Epithelial cell of proximal tubule (primary cell): Measurements from ENCODE around the gene RSPH9. TPM values are rescaled to one million over a fixed set of nuclear protein-coding genes. Genes with fewer than 3 reads are reported as not detected.

Source experiments
- DNase-seq: peaks from one replicate; pipeline ENCODE4 v3.0.0-alpha.2; 2011; ENCODE audit warnings: low read depth
- H3K4me3 ChIP-seq: 2 replicates; pipeline ENCODE4 v1.5.1; 2011; ENCODE audit warnings: low read depth, mild to moderate bottlenecking, low read length
- CTCF ChIP-seq: conservative IDR thresholded peaks from 2 replicates; pipeline ENCODE4 v1.5.1; 2012; ENCODE audit warnings: low read depth, mild to moderate bottlenecking, low read length
- total RNA-seq: library from RNA; depleted of rRNA; stranded (reverse); fragments of >200 nt; gene quantifications from 2 replicates; pipeline ENCODE4 v1.2.3, GENCODE V29; 2015

Gene RSPH9
- total RNA-seq, 1 donor from 2014 or later = not detected

GRCh38 chr6:43710576-43710975 lies 65.7 kb downstream of the RSPH9 start:
- TF ChIP-seq CTCF = no peak
- no peak for DNase-seq
- H3K4me3 ChIP-seq = no peak overlapping the region

GRCh38 chr6:43712579-43712978 lies 67.7 kb downstream of the RSPH9 start:
- TF ChIP-seq CTCF = no peak
- DNase-seq = no peak
- H3K4me3 ChIP-seq = no peak overlapping the region

GRCh38 chr6:43713643-43714310 lies 68.9 kb downstream of the RSPH9 start:
- DNase-seq = no peak

GRCh38 chr6:43714311-43715055 lies 69.6 kb downstream of the RSPH9 start:
- H3K4me3 ChIP-seq = no peak overlapping the region
- TF ChIP-seq CTCF = no peak
- DNase-seq = no peak

More at GRCh38 chr6:43713643-43714310, 68.9 kb downstream of the RSPH9 start:
- TF ChIP-seq CTCF = no peak
- no peak overlapping the region for H3K4me3 ChIP-seq

GRCh38 chr6:43715056-43715788 lies 70.4 kb downstream of the RSPH9 start:
- no peak overlapping the region for H3K4me3 ChIP-seq
- TF ChIP-seq CTCF = no peak
- no peak for DNase-seq

GRCh38 chr6:43716099-43716498 lies 71.3 kb downstream of the RSPH9 start:
- no peak for TF ChIP-seq CTCF
- H3K4me3 ChIP-seq = no peak overlapping the region
- no peak for DNase-seq
